ENCODE data around the gene ZC3H6. TPM values are rescaled to one million over a fixed set of nuclear protein-coding genes. Genes with fewer than 3 reads are reported as not detected.
"Not testable (repeated sequence)": the region's sequence is repeated elsewhere in the genome, so short reads cannot be mapped to it uniquely, and the experiment has no call there.

ZC3H6 gene
- total RNA-seq, 2 donors from 2014 or later = 17.7 to 19.6 TPM

DNA sequence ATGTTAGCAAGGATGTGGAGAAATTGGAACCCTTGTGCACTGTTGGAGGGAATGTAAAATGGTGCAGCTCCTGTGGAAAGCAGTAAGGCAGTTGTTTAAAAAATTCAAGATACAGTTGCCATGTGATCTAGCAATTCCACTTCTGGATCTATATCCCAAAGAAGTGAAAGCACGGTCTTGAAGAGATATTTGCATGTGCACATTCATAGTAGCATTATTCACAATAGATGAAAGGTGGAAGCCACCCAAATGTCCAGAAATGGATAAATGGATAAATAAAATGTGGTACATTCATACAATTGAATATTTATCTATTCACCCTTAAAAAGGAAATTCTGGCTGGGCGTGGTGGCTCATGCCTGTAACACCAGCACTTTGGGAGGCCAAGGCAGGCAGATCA is 78.9 kb downstream of the ZC3H6 start:
- not testable (repeated sequence) for H3K27ac Mint-ChIP-seq; H3K9me3 ChIP-seq (ENCODE audit: control insufficient read depth, low read length, poor library complexity, severe bottlenecking); H3K36me3 Mint-ChIP-seq (ENCODE audit: low read depth); H3K27me3 Mint-ChIP-seq; ATAC-seq; H3K4me3 Mint-ChIP-seq; DNase-seq; H3K4me1 Mint-ChIP-seq

DNA sequence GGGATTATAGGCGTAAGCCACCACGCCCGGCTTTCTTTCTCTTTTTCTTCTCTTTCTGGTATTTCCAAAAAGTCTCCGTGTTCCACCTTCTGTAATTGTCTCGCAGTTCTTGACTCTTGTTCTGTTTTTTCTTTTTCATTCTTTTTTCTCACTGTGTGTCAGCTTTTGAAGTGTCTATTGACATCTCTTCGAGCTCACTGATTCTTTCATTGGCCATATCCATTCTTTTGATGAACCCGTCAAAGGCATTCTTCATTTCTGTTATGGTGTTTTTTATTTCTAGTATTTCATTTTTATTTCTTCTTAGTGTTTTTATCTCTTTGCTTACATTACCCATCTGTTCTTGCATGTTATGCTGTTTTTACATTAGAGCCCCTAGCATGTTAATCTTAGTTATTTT is 84.7 kb downstream of the ZC3H6 start:
- not testable (repeated sequence) for H3K27ac Mint-ChIP-seq

More for the DNA sequence above, 84.7 kb downstream of the ZC3H6 start:
- not testable (repeated sequence) for H3K36me3 Mint-ChIP-seq (ENCODE audit: low read depth); H3K9me3 ChIP-seq (ENCODE audit: control insufficient read depth, low read length, poor library complexity, severe bottlenecking); H3K27me3 Mint-ChIP-seq; ATAC-seq; H3K4me3 Mint-ChIP-seq; H3K4me1 Mint-ChIP-seq; DNase-seq

Other genes with a start within 250 kb of the ZC3H6 start
- gene TMEM87B, start 220.3 kb upstream of the ZC3H6 start, total RNA-seq = 10 to 100 TPM; 16.3 to 23.1 TPM
- 10 to 100 TPM; 17.2 to 21.7 TPM for gene FBLN7, start 137.2 kb upstream of the ZC3H6 start, total RNA-seq
- 10 to 100 TPM; 15.3 to 16.8 TPM for gene ZC3H8, start 20.6 kb upstream of the ZC3H6 start, total RNA-seq
- 10 to 100 TPM; 42.7 to 60.6 TPM for gene RGPD8, start 158.0 kb downstream of the ZC3H6 start, total RNA-seq
- 10 to 100 TPM; 18.8 to 20.6 TPM for gene TTL, start 206.6 kb downstream of the ZC3H6 start, total RNA-seq